ENCODE data around the gene SETDB2. TPM values are rescaled to one million over a fixed set of nuclear protein-coding genes. Genes with fewer than 3 reads are reported as not detected.
A peak's percentile ranks its signal among the peaks of the same experiment; 100 is the strongest.

SETDB2 gene
- total RNA-seq, 1 experiment from 2014 or later, result 5.9 TPM

DNA sequence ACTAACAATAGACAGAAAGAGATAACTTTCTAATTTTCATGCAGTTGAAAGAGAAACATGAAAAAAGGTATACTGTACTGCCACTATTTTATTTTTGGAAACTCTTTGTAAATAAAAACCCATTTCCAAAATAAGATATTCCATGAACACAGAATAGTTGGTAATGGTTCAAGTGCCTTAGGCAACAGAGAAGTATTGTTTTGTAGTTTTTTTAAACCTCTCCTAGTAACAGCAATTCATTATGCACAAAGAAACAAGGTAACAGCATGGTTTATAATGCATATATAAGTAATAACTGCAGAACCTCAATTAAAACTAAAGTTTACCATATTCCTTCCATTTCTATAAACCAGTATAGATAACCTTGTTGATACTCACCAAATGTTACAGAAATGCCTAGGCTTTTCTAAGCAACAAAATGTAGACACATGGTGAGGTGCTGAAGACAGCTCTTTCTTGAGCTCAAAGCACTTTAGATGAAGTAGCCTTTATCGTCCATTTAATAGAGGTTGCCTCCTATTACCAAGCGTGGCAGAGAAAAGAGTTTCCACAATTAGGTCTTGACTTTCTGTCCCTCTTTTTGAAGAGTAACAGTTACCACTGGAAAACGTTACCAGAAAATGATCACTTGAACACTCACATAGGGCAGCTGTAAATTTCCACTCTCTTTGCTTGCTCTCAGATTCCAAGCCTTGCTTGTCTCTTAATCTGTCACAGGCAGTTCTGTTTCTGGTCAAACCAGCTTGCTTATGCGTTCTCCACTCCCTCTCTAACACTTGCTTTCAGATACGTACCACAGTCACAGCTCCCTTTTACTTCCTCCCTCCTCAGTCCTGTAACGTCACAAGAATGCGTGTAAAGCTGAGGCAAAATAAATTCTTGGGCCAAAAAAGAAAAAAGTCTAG, 43.1 kb upstream of the SETDB2 start (continued):
- TF ChIP-seq MLX (CRISPR knock-in tag; IDR thresholded peaks at IDR 0.05) (no peak), NFATC4 (CRISPR knock-in tag; IDR thresholded peaks at IDR 0.05) (no peak)
- TF ChIP-seq, protein P1, sequence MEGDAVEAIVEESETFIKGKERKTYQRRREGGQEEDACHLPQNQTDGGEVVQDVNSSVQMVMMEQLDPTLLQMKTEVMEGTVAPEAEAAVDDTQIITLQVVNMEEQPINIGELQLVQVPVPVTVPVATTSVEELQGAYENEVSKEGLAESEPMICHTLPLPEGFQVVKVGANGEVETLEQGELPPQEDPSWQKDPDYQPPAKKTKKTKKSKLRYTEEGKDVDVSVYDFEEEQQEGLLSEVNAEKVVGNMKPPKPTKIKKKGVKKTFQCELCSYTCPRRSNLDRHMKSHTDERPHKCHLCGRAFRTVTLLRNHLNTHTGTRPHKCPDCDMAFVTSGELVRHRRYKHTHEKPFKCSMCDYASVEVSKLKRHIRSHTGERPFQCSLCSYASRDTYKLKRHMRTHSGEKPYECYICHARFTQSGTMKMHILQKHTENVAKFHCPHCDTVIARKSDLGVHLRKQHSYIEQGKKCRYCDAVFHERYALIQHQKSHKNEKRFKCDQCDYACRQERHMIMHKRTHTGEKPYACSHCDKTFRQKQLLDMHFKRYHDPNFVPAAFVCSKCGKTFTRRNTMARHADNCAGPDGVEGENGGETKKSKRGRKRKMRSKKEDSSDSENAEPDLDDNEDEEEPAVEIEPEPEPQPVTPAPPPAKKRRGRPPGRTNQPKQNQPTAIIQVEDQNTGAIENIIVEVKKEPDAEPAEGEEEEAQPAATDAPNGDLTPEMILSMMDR (IDR thresholded peaks at IDR 0.05), result no peak
- TF ChIP-seq, protein P2, sequence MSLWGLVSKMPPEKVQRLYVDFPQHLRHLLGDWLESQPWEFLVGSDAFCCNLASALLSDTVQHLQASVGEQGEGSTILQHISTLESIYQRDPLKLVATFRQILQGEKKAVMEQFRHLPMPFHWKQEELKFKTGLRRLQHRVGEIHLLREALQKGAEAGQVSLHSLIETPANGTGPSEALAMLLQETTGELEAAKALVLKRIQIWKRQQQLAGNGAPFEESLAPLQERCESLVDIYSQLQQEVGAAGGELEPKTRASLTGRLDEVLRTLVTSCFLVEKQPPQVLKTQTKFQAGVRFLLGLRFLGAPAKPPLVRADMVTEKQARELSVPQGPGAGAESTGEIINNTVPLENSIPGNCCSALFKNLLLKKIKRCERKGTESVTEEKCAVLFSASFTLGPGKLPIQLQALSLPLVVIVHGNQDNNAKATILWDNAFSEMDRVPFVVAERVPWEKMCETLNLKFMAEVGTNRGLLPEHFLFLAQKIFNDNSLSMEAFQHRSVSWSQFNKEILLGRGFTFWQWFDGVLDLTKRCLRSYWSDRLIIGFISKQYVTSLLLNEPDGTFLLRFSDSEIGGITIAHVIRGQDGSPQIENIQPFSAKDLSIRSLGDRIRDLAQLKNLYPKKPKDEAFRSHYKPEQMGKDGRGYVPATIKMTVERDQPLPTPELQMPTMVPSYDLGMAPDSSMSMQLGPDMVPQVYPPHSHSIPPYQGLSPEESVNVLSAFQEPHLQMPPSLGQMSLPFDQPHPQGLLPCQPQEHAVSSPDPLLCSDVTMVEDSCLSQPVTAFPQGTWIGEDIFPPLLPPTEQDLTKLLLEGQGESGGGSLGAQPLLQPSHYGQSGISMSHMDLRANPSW (CRISPR knock-in tag; conservative IDR thresholded peaks at IDR 0.05; ENCODE audit: low read depth), result no peak
- TF ChIP-seq, protein P3, sequence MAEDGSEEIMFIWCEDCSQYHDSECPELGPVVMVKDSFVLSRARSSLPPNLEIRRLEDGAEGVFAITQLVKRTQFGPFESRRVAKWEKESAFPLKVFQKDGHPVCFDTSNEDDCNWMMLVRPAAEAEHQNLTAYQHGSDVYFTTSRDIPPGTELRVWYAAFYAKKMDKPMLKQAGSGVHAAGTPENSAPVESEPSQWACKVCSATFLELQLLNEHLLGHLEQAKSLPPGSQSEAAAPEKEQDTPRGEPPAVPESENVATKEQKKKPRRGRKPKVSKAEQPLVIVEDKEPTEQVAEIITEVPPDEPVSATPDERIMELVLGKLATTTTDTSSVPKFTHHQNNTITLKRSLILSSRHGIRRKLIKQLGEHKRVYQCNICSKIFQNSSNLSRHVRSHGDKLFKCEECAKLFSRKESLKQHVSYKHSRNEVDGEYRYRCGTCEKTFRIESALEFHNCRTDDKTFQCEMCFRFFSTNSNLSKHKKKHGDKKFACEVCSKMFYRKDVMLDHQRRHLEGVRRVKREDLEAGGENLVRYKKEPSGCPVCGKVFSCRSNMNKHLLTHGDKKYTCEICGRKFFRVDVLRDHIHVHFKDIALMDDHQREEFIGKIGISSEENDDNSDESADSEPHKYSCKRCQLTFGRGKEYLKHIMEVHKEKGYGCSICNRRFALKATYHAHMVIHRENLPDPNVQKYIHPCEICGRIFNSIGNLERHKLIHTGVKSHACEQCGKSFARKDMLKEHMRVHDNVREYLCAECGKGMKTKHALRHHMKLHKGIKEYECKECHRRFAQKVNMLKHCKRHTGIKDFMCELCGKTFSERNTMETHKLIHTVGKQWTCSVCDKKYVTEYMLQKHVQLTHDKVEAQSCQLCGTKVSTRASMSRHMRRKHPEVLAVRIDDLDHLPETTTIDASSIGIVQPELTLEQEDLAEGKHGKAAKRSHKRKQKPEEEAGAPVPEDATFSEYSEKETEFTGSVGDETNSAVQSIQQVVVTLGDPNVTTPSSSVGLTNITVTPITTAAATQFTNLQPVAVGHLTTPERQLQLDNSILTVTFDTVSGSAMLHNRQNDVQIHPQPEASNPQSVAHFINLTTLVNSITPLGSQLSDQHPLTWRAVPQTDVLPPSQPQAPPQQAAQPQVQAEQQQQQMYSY (CRISPR knock-in tag; IDR thresholded peaks at IDR 0.05), result no peak

DNA sequence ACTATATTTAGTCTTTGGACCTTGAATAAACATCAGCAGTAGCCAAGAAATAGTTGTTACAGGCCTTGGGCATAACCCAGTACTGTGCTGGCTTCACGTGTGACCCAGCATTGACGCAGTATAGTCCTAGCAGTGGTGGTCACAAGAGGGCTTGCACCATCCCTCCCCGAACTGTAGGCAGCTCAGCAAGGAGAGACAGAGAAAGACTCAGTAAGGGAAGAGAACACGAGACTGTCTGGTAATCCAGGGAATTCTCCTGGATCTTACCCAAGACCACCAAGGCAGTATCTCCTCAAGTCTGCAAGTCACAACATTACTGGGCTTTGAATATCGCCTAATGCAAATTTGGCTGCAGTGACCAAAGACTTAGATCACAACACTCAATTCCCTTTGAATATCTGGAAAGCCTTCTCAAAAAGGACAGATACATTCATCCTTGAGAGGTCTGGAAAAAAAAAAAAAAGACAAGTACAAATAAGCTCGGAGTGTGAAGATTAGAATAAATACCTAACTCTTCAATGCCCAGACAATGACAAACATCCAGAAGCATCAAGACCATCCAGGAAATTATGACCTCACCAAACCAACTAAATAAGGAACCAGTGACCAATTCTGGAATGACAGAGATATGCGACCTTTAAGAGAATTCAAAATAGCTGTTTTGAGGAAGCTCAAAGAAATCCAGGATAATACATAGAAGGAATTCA, 39.9 kb upstream of the SETDB2 start:
- H3K4me1 Mint-ChIP-seq, result peaks cover 10% of the 10 kb centered on the region
- TF ChIP-seq ZNF671 (CRISPR knock-in tag; IDR thresholded peaks at IDR 0.05) (no peak), MXD4 (CRISPR knock-in tag; IDR thresholded peaks at IDR 0.05; ENCODE audit: borderline replicate concordance) (no peak), CBFB (CRISPR knock-in tag; IDR thresholded peaks at IDR 0.05; ENCODE audit: low read depth) (no peak)
- no peaks in the 10 kb centered on the region for H3K36me3 Mint-ChIP-seq
- no peak overlapping the region for H3K4me3 Mint-ChIP-seq
- H3K27me3 Mint-ChIP-seq (ENCODE audit: low read depth), result peaks cover 30% of the 10 kb centered on the region
- peak; percentile 43; the same call in 1 of the 2 replicates for ATAC-seq
- DNase-seq (ENCODE audit: low spot score), result no peak
- no peaks in the 10 kb centered on the region for H3K9me3 Mint-ChIP-seq
- ChIA-PET POLR2A (no interaction called here), CTCF (no interaction called here)
- H3K27ac Mint-ChIP-seq, result no peak overlapping the region

DNA sequence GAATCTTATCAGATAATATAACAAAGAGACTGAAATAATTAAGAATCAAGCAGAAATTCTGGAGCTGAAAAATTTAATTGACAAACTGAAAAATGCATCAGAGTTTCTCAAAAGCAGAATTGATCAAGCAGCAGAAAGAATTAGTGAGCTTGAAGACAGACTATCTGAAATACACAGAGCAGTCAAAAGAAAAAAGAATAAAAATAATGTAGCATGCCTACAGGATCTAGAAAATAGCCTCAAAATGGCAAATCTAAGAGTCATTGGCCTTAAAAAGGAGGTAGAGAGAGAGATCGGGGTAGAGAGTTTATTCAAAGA, 39.4 kb upstream of the SETDB2 start:
- Mint-ChIP-seq H3K27me3 (ENCODE audit: low read depth) (peaks cover 35% of the 10 kb centered on the region), H3K36me3 (no peaks in the 10 kb centered on the region), H3K4me1 (peaks cover 10% of the 10 kb centered on the region), H3K27ac (no peak overlapping the region), H3K4me3 (no peak overlapping the region), H3K9me3 (no peaks in the 10 kb centered on the region)
- POLR2A ChIA-PET, result no interaction called here
- no peak for DNase-seq (ENCODE audit: low spot score)
- CTCF ChIA-PET, result no interaction called here
- ATAC-seq, result no peak
- no peak for TF ChIP-seq USF2 (CRISPR knock-in tag; IDR thresholded peaks at IDR 0.05)
- TF ChIP-seq ZNF317 (CRISPR knock-in tag; IDR thresholded peaks at IDR 0.05; ENCODE audit: borderline replicate concordance, low read depth), result no peak
- no peak for TF ChIP-seq AR (CRISPR knock-in tag; IDR thresholded peaks at IDR 0.05)
- TF ChIP-seq SMAD3 (CRISPR knock-in tag; IDR thresholded peaks at IDR 0.05; ENCODE audit: borderline replicate concordance), result no peak
- no peak for TF ChIP-seq ZNF121 (CRISPR knock-in tag; IDR thresholded peaks at IDR 0.05)
- TF ChIP-seq, protein P1 (IDR thresholded peaks at IDR 0.05), result no peak
- no peak for TF ChIP-seq HMGA2 (CRISPR knock-in tag; IDR thresholded peaks at IDR 0.05)
- TF ChIP-seq ZNF219 (CRISPR knock-in tag; IDR thresholded peaks at IDR 0.05; ENCODE audit: borderline replicate concordance), result no peak
- TF ChIP-seq MYBL2 (CRISPR knock-in tag; IDR thresholded peaks at IDR 0.05), result no peak
